ENCODE measurements around the gene TYW5.

The TYW5 gene

GRCh38 chr2:199973703-199974102, 18.4 kb upstream of the TYW5 start:
- DNase-seq, result no peak

DNA sequence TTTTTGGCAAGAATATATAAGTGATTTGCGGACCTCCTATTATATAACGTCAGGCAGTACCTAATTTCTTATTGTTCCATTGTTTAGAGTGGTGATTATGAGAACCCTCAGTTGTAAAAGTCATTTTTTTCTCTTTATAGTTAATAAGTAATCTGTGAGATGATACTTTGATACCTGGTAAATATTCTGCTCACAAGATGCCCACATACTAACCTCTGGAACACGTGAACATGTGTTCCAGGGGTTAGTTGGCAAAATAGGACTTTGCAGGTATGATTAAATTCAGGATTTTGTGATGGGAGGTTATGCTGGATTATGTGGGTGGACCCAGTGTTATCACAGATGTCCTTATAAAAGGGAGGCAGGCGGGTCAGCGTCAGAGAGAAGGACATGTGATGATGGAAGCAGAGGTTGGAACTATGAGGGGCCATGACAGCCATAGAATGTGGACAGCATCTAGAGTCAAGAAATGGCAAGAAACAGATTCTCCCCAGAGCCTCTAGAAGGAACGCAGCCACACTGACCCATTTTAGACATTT, 16.9 kb upstream of the TYW5 start:
- no peak for DNase-seq

DNA sequence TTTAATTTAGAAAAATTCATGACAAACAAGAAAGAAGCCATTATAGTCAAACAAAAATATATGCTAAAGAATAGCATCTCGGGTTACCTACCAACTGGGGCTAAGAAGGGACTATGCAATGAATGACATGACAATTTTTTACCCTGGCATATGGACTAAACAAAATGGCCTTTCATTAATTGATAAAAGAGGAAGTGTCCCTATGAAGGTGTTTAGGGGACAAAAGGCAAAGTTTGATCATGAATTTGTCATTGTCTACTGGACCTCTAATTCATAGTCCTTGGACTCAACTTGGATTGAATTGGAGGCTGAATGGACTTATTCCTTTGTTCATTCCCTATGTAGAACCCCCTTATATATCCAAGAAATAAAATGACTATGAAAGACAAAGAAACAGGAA, 12.8 kb upstream of the TYW5 start:
- DNase-seq, result no peak

- no peak for DNase-seq
Measured at GRCh38 chr2:199966976-199967375, 11.7 kb upstream of the TYW5 start.

DNA sequence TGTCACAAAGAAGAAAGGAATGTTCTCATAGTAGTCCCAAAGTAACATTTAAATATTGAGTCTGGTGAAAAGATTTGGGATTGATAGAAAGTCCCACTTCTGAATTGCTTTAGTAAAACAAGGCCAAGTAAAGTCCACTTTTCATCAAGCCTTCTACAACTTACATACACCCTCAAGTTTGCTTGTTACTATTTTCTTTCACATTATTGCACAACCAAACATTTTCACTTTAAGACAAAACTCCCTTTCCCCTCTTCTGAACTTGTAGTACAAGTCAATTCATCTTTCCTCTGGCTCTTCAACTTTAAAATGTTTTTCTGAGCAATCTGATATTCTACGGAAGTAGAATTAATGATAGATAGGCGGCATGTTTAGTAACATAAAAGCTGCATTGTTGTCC, 11.1 kb upstream of the TYW5 start:
- DNase-seq, result no peak

- no peak for DNase-seq
Measured at GRCh38 chr2:199962203-199962602, 6.9 kb upstream of the TYW5 start.

GRCh38 chr2:199958014-199958413, 2.7 kb upstream of the TYW5 start:
- DNase-seq, result no peak

DNA sequence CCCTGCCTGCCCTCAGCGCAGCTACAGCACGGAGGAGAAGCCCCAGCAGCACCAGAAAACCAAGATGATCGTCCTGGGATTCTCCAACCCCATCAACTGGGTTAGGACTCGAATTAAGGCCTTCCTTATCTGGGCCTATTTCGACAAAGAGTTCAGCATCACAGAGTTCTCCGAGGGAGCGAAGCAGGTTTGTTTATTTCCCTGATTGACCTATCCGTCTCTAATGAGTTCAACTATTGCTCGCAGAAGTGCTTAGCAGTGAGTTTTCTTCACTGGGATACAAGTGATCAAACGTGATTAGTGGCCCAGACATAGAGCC, 730 bp upstream of the TYW5 start:
- no peak for DNase-seq

- no peak for DNase-seq
Measured at GRCh38 chr2:199955007-199955338, 318 bp downstream of the TYW5 start.

- DNase-seq, result no peak
Measured at GRCh38 chr2:199951023-199951422, 4.3 kb downstream of the TYW5 start.

DNA sequence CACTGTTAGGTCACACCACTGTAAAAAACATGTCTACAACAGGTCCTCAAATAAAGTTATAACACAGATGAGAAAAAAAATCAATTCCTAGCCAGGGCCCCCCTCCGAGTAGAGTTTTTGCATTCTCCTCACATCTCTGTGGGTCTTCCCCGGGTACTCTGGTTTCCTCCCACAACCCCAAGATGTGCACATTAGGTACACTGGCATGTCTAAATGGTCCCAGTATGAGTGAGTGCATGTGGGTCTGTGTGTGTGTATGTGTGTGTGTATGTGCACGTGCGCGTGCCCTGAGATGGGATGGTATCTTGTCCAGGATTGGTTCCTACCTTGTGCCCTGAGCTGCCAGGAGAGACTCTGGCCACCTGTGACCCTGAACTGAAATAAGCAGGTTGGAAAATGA, 4.9 kb downstream of the TYW5 start:
- DNase-seq, result no peak

DNA sequence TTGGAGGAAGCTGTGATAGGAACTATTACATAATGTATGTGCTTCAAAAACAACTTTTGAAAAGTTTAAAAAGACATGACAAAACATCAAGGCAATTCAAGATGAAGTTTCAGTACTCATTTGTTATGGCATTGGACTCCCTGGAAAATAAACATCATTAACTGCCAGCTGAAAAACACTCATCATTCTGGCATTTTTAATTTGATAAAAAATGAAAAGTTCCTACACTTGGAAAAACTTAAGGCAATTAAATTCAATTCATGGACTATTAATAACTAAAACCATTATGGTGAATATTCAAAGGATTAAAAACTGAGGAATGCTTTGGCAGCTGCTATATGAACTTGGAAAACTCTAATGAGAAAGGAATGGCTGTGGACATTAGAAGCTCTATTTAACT, 8.5 kb downstream of the TYW5 start:
- DNase-seq, result no peak

GRCh38 chr2:199946196-199946595, 9.1 kb downstream of the TYW5 start:
- DNase-seq, result no peak

GRCh38 chr2:199943373-199943772, 11.9 kb downstream of the TYW5 start:
- no peak for DNase-seq

DNA sequence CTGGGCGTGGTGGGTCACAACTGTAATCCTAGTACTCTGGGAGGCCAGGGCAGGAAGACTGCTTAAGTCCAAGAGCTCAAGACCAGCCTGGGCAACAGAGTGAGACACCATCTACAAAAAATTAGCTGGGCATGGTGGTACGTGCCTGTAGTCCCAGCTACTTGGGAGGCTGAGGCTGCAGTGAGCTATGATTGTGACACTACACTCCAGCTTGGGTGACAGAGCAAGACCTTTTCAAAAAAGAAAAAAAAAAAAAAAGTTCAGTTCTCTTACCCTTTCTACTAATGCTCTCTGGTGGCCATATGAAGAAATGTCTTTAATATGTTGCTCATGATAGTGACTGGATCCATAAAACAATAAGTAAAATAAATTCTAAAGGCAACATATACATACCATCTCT, 14.9 kb downstream of the TYW5 start:
- DNase-seq, result no peak

GRCh38 chr2:199936554-199936953, 18.7 kb downstream of the TYW5 start:
- DNase-seq, result no peak

- no peak for DNase-seq
Measured at GRCh38 chr2:199933466-199933865, 21.8 kb downstream of the TYW5 start.

GRCh38 chr2:199932312-199932855, 22.9 kb downstream of the TYW5 start:
- no peak for DNase-seq

DNA sequence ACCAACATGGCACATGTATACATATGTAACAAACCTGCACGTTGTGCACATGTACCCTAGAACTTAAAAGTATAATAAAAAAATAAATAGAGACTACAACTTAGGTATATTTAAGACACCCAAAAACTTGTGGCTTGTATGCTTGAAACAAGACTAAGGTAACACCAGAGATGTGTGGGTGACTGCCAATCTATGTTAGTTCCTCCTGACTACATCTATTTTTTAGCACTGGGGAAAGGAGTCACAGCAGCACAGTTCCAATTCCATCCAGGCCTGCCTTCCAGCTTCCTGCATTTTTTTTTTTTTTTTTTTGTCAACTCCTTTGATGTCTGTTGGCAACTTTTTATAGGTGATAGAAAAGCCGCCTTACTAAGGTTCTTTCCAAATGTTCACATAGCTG, 26.0 kb downstream of the TYW5 start:
- DNase-seq, result no peak

GRCh38 chr2:199928626-199929025, 26.7 kb downstream of the TYW5 start:
- no peak for DNase-seq

DNA sequence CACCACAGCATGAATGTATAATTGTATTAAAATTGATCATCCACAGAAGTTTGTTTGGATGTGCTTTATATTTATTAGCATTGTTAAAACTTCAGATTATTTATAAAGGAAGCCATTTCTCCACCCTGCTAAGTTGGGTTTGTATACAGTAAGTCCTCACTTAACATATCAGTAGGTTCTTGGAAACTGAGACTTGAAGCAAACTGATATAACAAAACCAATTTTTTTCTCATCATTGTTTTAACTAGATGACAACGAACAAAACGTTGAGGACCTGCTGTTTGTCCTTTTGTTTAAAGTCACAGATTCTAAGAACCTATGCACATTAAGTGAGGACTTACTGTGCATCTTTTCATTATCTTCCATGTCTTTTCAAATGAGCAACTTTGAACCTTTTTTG, 27.1 kb downstream of the TYW5 start:
- DNase-seq, result no peak

GRCh38 chr2:199926806-199927205, 28.5 kb downstream of the TYW5 start:
- DNase-seq, result no peak

DNA sequence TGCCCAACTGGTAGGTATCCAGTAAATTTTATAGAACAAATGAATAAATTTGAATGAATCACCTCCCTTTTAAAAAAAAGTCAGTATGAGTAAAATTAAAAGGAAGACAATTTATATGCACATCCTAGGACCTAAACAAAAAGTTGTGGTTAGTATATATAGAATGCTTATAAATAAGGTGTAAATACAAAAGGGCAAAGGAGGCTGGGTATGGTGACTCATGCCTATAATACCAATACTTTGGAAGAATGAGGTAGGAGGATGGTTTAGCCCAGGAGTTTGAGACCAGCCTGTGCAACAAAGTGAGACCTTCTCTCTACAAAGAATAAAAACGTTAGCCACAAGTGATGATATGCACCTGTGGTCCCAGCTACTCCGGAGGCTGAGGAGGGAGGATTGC, 31.4 kb downstream of the TYW5 start:
- DNase-seq, result no peak

DNA sequence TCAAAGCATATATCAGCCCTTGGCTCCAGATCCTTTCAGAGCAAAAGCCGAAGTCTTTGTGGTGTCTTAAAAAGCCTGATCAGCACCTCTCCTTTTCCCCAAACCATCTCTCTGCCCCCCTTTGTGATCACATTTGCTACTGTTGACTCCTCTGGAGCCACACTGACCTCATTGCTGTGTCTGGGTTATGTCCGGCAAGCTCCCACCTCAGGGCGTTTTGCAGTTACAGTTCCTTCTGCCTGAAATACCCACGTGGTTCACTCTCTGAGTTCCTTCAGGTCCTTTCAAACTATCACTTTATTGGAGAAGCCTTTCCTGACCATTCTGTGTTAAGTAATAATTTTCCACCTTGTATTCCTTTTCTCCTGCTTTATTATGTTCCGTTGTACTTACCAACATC, 32.4 kb downstream of the TYW5 start:
- DNase-seq, result no peak

DNA sequence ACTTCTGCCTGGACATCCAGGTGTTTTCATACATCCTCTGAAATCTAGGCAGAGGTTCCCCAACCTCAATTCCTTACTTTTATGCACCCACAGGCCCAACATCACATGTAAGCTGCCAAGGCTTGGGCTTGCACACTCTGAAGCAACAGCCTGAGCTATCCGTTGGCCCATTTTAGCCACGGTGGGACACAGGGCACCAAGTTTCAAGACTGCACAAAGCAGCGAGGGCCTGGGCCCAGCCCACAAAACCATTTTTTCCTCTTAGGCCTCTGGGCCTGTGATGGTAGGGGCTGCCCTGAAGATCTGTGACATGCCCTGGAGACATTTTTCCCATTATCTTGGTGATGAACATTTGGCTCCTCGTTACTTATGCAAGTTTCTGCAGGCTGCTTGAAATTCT, 38.3 kb downstream of the TYW5 start:
- DNase-seq, result no peak

- DNase-seq, result no peak
Measured at GRCh38 chr2:199914372-199914958, 40.8 kb downstream of the TYW5 start.

All from stimulated activated CD4-positive, alpha-beta T cell treated with anti-CD3 and anti-CD28 coated beads, Interleukin-15, amount 100 ng/mL, for 24 hours (primary cell).